ENCODE results near the gene ACOT12. TPM values are rescaled to one million over a fixed set of nuclear protein-coding genes. Genes with fewer than 3 reads are reported as not detected.

ACOT12 gene
- polyA plus RNA-seq, 2 of the 4 experiments (the other 2 are of a cell fraction) = 0.08 TPM; not detected in 1

GRCh38 chr5:81315830-81316229, 78.1 kb downstream of the ACOT12 start:
- ChIA-PET CTCF (interaction anchor here (1.3 to 2.7 kb wide), 2 partner anchors 16 to 910 kb away, joined by 3 to 15 read pairs; no protein-coding TSS in a partner anchor), POLR2A (no interaction called here)
- DNase-seq (ENCODE audit: low read depth in 1 of 2, low spot score in 1 of 2) (no peak), ATAC-seq (no peak), FAIRE-seq (no peak)
- no peaks in the 10 kb centered on the region for H3K4me1 ChIP-seq
- no peak overlapping the region for H3K4me3 ChIP-seq
- no peak overlapping the region for H3K27ac ChIP-seq
- H3K4me2 ChIP-seq = no peak overlapping the region
- TF ChIP-seq ZFP36 (IDR thresholded peaks at IDR 0.05; ENCODE audit: borderline replicate concordance, partially characterized antibody) (no peak), NR3C1 (IDR thresholded peaks at IDR 0.05) (no peak), CEBPB (IDR thresholded peaks at IDR 0.05) (no peak), FOSB (CRISPR knock-in tag; IDR thresholded peaks at IDR 0.05) (no peak), JUN (IDR thresholded peaks at IDR 0.05) (no peak), MAFK (IDR thresholded peaks at IDR 0.05; ENCODE audit: partially characterized antibody) (no peak), ELK1 (IDR thresholded peaks at IDR 0.05; ENCODE audit: low read depth, low read length) (no peak), TP53 (CRISPR knock-in tag; IDR thresholded peaks at IDR 0.05) (no peak), RCOR1 (IDR thresholded peaks at IDR 0.05; ENCODE audit: low read depth, low read length) (no peak), KDM5A (IDR thresholded peaks at IDR 0.05) (no peak), MAX (IDR thresholded peaks at IDR 0.05) (no peak)
- TF ChIP-seq, protein P1, sequence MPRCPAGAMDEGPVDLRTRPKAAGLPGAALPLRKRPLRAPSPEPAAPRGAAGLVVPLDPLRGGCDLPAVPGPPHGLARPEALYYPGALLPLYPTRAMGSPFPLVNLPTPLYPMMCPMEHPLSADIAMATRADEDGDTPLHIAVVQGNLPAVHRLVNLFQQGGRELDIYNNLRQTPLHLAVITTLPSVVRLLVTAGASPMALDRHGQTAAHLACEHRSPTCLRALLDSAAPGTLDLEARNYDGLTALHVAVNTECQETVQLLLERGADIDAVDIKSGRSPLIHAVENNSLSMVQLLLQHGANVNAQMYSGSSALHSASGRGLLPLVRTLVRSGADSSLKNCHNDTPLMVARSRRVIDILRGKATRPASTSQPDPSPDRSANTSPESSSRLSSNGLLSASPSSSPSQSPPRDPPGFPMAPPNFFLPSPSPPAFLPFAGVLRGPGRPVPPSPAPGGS (IDR thresholded peaks at IDR 0.05) = no peak
- 81% methylated on average over 4 of the region's 4 CpGs for WGBS (ENCODE audit: missing lambda C conversion rate)
- no peaks in the 10 kb centered on the region for H3K9me3 ChIP-seq

DNA sequence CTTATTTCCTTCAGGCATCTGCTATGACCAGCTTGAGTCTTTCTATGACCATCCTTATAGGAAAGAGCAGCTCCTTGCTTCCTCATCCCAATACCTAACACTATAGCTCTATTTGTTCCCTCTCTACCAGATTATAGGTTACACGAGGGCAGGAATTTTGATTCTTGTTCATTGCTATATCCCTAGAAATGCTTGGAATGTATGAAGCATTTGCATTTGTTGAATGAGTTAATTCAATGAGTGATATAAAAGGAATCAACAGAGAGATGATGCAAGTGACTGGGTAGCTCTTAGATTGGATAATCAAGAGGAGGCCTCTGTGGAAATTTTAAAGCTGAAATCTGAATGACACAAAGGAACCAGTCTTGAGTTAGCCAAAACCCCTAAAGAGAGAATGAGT, 78.6 kb downstream of the ACOT12 start:
- Histone ChIP-seq H3K4me1 (no peaks in the 10 kb centered on the region), H3K4me3 (no peak overlapping the region), H3K27ac (no peak overlapping the region), H3K9me3 (no peaks in the 10 kb centered on the region), H3K4me2 (no peak overlapping the region)
- POLR2A ChIA-PET = no interaction called here
- ATAC-seq = peak in 1 of 2 experiments; percentile 13; a peak in 1 of 6 replicates
- 53% methylated on average over 1 of the region's 1 CpG for WGBS (ENCODE audit: missing lambda C conversion rate)
- DNase-seq (ENCODE audit: low read depth in 1 of 2, low spot score in 1 of 2) = no peak
- CTCF ChIA-PET = interaction anchor here (0.6 to 2.7 kb wide), 3 partner anchors 16 to 911 kb away, joined by 3 to 15 read pairs (median 3); no protein-coding TSS in a partner anchor
- no peak for FAIRE-seq
- TF ChIP-seq FOSL2 (IDR thresholded peaks at IDR 0.05) = no peak
- 0 out of 2 replicates have a peak, but pooled peaks have one; percentile 21 for TF ChIP-seq FOSL2 (CRISPR knock-in tag; IDR thresholded peaks at IDR 0.05)
- TF ChIP-seq JUN (IDR thresholded peaks at IDR 0.05) = no peak

DNA sequence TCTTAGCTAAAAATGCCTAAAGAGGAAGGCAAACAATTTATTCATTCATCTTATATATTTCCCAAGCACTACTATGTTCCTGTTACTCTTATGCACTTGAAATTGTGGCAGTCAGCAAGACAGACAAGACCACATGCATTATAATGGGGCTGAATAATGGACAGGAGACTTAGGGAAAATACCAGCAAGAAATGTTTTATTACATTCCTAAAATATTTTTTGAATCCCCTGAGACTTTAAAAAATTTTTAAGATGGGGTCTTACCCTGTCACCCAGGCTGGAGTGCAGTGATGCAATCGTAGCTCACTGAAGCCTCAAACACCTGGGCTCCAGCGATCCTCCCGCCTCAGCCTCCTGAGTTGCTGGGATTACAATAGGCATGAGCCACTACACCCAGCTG, 79.4 kb downstream of the ACOT12 start:
- no peaks in the 10 kb centered on the region for H3K9me3 ChIP-seq
- ChIA-PET POLR2A (no interaction called here), CTCF (interaction anchor here (0.6 to 2.7 kb wide), 2 partner anchors 15 to 155 kb away, joined by 3 to 15 read pairs; no protein-coding TSS in a partner anchor)
- no peaks in the 10 kb centered on the region for H3K4me1 ChIP-seq
- TF ChIP-seq NFE2L2 (conservative IDR thresholded peaks at IDR 0.05; ENCODE audit: low read length) (no peak), RFX5 (IDR thresholded peaks at IDR 0.05) (no peak), POLR2AphosphoS2 (conservative IDR thresholded peaks at IDR 0.05; ENCODE audit: low read length) (no peak), ZNF302 (CRISPR knock-in tag; IDR thresholded peaks at IDR 0.05) (no peak), HOXA7 (CRISPR knock-in tag; IDR thresholded peaks at IDR 0.05) (no peak), EHF (CRISPR knock-in tag; IDR thresholded peaks at IDR 0.05) (no peak), ELK1 (IDR thresholded peaks at IDR 0.05; ENCODE audit: low read depth, low read length) (no peak), SREBF2 (IDR thresholded peaks at IDR 0.05) (no peak), FOSB (CRISPR knock-in tag; IDR thresholded peaks at IDR 0.05) (no peak), GATA3 (IDR thresholded peaks at IDR 0.05; ENCODE audit: borderline replicate concordance) (no peak), MAZ (IDR thresholded peaks at IDR 0.05; ENCODE audit: borderline replicate concordance, low read depth, low read length) (no peak)
- TF ChIP-seq, protein P2, sequence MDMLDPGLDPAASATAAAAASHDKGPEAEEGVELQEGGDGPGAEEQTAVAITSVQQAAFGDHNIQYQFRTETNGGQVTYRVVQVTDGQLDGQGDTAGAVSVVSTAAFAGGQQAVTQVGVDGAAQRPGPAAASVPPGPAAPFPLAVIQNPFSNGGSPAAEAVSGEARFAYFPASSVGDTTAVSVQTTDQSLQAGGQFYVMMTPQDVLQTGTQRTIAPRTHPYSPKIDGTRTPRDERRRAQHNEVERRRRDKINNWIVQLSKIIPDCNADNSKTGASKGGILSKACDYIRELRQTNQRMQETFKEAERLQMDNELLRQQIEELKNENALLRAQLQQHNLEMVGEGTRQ (IDR thresholded peaks at IDR 0.05) = no peak
- TF ChIP-seq, protein P3, sequence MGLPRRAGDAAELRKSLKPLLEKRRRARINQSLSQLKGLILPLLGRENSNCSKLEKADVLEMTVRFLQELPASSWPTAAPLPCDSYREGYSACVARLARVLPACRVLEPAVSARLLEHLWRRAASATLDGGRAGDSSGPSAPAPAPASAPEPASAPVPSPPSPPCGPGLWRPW (IDR thresholded peaks at IDR 0.05) = no peak
- TF ChIP-seq, protein P4, sequence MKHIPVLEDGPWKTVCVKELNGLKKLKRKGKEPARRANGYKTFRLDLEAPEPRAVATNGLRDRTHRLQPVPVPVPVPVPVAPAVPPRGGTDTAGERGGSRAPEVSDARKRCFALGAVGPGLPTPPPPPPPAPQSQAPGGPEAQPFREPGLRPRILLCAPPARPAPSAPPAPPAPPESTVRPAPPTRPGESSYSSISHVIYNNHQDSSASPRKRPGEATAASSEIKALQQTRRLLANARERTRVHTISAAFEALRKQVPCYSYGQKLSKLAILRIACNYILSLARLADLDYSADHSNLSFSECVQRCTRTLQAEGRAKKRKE (CRISPR knock-in tag; IDR thresholded peaks at IDR 0.05; ENCODE audit: low read depth) = no peak
- FAIRE-seq = no peak
- ATAC-seq = no peak
- WGBS (ENCODE audit: missing lambda C conversion rate) = 95% methylated on average over 3 of the region's 3 CpGs
- no peak overlapping the region for H3K4me2 ChIP-seq
- no peak overlapping the region for H3K27ac ChIP-seq
- no peak for DNase-seq (ENCODE audit: low read depth in 1 of 2, low spot score in 1 of 2)
- no peak overlapping the region for H3K4me3 ChIP-seq
